HG02588 (cell line): ENCODE data around the gene TMEM135.
"Not testable (repeated sequence)": the region's sequence is repeated elsewhere in the genome, so short reads cannot be mapped to it uniquely, and the experiment has no call there.

Source experiments
- ATAC-seq: cut with Tn5 transposase; IDR thresholded peaks from one replicate; pipeline ENCODE4 v1.9.1; 2021; ENCODE audit warnings: mild to moderate bottlenecking, moderate library complexity; ENCODE audit not compliant: unreplicated experiment

Gene TMEM135

GRCh38 chr11:87139475-87139874 lies 101.7 kb downstream of the TMEM135 start:
- ATAC-seq, result no peak

DNA sequence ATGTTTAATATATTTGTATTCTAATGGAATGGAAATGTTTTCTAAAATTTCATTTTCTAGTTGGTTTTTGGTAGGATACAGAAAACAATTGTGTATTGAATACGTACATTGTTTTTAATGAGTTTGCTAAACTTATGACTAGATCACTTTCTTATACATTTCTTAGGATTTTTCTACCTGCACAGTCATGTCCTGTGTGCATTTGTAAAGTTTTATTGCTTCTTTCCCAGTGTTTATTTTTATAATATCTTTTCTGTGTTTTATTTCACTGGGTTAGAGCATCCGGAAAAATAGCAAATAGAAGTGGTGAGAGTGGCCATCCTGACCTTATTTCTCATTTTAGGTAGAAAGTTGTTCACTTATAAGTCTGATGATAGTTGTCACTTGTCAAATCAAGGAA lies 103.6 kb downstream of the TMEM135 start:
- ATAC-seq, result no peak

DNA sequence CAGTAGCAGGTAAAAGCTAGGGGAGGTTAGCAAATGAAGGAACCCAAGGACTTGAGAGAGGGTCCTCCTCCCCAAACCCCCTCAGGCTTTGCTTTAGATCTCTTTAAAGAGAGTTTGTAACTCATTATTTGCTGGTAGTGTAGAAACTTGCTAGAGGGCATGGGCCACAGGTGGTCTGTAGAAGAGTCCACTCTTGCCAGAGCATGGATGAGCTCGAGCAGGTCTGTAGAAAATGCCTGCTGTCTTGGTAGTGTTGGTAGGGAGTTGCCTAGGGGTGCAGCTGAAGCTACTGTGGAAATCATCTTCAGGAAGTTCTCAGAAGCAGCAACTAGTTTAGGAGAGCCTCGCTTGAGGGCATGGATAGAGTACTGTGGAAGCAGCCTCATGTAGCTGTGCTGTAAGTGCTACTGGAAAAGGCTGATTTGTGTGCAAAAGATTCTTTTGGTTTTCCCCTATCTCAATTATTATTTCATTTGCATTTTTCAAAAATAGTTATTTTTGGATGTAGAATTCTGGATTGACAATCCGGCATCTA lies 104.3 kb downstream of the TMEM135 start:
- no peak for ATAC-seq

DNA sequence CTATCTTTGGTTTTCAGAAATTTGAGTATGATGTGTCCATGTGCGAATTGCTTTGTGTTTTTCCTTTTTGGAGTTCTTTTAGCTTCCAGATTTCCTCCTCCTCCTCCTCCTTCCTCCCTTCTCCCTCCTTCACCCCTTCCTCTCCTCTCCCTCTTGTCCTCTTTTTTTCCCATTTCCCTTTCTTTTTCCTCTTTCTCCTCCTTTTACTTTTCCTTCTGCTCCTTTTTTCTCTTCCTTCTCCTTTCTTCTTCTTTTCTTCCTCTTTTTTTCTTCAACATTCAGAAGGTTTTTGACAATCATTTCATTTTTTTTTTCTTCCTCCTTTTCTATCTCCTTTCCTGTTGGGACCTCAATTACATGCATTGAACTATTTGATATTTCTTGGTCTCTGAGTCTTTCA lies 104.9 kb downstream of the TMEM135 start:
- no peak for ATAC-seq

DNA sequence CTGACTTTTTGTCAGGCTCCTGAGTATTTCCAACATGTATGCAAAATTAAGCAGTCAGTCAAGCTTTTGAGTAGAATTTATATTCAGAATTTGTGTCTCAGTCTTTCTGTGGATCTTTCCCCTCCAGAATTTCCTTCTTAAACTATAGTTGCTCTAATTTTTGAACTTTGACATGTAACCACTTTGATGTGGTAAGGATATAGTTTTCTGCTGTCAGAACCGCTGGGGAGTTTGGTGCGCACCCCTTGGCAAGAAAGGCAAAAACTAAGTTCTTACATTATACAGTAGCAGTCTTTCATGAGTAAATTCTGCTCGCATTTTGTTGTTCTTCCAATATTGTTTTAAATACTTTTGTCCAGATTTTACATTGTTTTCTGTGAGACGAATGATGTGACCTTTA lies 105.9 kb downstream of the TMEM135 start:
- ATAC-seq, result no peak

- no peak for ATAC-seq
Measured at GRCh38 chr11:87144252-87144651, 106.5 kb downstream of the TMEM135 start.

DNA sequence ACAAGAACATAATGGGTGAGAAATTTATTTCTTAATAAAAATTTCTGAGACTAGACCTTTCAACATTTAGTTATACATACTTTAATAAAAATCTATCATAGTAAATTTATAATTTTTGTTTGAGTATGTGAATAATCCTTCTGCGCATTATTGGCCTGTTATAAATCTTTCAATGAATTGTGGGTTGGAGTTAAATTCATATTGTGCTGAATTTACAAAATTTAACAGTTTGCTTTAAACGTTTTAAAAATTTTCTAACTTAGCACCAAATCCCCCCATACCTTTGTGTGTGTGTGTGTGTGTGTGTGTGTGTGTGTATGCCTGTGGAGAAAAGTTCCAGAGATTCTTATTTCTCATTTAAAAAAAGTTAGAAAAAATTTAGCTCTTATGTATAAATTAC lies 111.0 kb downstream of the TMEM135 start:
- no peak for ATAC-seq

DNA sequence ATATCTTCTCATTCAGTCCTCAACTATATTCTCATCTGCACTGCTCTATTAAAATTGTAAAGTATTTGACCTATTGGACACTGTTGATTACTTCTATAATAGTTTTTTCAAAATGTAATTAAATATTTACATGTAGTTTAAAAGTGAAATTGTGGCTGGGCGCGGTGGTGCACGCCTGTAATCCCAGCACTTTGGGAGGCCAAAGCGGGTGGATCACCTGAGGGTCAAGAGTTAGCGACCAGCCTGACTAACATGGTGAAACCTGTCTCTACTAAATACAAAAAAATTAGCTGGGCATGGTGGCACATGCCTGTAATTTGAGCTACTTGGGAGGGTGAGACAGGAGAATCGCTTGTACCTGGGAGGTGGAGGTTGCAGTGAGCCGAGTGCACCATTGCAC lies 112.0 kb downstream of the TMEM135 start:
- not testable (repeated sequence) for ATAC-seq

DNA sequence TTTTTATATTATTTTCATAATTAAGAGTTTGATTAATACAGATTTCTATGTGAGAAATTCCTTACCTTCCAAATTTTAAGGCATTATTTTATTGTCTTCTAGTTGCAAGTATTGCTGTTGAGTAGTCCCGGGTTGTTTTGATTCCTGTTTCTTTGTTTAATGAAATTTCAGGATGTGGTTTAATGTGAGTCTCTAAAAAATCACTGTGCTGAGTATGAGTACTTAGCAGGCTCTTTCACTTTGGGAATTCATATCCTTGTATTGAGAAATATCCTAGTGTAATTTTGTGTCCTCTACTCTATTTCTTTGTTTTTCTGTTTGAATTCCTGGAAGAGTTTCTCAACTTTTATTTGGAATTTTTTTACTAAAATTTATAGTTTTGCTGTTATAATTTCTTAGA lies 113.2 kb downstream of the TMEM135 start:
- ATAC-seq, result no peak

GRCh38 chr11:87154246-87154645 lies 116.5 kb downstream of the TMEM135 start:
- no peak for ATAC-seq

GRCh38 chr11:87156970-87157369 lies 119.2 kb downstream of the TMEM135 start:
- no peak for ATAC-seq

- not testable (repeated sequence) for ATAC-seq
Measured at GRCh38 chr11:87169076-87169475, 131.3 kb downstream of the TMEM135 start.

DNA sequence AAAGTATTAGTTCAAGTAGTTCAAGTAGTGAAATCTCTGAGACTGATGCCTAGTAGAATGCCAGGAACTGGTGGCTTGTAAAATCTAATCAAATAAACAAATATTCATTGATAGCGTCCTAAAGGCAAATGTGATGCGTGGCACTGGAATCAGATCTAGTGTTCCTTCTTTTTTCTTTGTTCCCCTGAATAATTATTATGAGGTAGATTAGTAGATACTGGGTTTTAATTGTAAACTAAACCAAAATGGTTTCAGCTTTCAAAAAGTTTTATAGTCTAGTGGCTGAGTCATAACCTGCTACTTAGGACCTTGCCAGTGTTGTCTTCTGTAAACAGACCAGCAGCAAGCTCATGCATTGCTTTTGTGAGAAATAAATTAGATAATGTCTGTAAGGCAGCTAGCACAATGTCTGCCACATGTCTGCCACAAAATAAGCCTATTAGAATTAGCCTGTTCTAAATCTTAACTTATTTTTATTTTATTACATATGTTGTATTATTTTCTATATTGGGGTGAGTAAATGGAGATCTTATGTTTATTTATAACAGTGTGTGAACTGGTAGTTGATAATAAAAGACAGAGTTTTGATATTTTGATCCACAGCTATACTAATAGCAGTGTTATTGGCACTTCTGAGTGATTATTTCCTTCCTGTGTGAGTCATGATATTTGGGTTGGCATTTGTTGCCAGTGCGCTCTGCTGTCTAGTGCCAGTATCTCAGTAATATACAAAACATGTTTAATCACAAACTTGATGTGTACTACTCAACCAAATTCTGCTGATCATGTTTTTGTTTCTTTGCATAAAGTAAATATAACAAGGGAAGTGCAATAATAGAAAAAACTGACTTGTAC lies 135.7 kb downstream of the TMEM135 start:
- ATAC-seq, result no peak

DNA sequence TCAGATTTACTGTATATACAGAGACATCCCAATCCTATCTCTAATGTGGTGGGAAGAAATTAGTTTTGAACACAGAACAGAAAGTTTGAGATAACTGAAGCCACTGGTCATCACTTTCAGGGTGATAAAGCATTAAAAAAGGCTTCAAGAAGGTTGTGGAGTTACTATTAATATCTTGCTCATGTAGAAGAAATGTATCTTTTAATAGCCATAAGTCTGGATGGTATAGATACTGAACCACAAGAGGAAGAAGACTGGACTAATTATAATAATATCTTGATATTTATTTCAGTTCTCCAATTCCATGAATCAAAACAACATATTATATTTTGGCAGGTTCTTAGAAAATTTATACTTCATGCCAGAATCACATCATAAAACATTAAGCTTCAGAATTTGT lies 137.1 kb downstream of the TMEM135 start:
- ATAC-seq, result no peak

DNA sequence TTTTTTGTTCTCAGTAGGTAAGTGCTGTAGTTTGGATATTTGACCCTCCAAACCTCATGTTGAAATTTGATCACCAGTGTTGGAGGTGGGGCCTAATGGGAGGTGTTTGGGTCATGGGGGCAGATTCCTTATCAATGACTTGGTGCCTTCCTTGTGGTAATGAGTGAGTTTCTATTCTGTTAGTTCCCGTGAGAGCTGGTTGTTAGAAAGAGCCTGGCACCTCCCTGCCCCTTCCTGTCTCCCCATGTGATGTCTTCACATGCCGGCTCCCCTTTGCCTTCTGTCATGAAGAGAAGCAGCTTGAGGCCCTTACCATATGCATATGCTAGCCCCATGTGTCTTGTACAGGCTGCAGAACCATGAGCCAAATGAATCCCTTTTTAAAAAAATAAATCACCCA lies 138.3 kb downstream of the TMEM135 start:
- no peak for ATAC-seq

DNA sequence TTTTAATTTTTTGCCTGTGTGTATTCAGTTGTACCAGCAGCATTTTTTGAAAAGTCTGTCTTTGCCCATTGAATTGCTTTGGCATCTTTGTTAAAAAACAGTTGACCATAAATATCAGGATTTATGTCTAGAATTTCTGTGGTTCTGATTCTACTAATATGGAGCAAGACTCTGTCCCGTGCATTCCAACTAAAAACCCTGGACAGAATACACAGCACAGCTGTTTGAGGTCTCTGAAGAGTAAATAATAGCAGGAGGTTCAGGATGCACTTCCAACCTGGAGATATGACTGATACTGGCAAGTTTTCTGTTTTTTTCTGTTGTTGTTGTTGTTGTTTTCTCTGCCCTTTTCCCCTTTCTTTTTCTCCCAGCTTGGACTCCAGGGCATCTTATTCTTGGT lies 141.9 kb downstream of the TMEM135 start:
- ATAC-seq, result no peak

DNA sequence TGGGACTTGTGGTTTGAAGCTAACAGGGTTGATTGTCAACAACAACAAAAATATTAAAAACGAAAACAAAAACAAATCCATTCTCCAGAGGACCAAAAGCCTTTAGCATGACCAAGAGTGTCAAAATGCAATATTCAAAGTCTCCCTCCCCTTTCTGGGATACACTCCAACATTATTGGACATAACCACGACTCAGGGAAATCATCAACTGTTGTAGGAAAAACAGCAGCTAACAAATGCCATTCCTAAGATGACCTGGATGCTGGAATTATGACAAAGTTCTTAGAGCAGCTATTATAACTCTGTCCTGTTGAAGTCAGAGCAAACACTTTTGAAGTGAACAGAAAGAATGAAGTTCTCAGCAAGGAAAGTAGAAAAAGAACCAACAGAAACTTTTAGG lies 143.0 kb downstream of the TMEM135 start:
- no peak for ATAC-seq

DNA sequence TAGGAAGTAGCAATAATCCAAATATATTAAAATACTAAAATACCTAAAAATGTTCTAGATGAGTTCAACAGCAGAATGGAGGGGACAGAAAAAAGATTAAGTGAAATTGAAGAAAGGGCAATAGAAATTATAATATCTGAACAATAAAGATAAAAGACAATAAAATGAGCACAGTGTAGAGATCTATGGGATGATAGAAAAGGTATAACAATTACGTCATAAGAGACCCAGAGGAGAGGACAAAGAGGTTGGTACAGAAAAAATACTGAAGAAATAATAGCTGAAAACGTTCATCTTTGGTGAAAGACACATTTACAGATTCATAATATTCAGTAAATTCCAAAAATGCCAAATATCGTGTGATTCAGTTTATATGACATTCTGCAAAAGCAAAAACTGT lies 143.4 kb downstream of the TMEM135 start:
- ATAC-seq, result no peak

DNA sequence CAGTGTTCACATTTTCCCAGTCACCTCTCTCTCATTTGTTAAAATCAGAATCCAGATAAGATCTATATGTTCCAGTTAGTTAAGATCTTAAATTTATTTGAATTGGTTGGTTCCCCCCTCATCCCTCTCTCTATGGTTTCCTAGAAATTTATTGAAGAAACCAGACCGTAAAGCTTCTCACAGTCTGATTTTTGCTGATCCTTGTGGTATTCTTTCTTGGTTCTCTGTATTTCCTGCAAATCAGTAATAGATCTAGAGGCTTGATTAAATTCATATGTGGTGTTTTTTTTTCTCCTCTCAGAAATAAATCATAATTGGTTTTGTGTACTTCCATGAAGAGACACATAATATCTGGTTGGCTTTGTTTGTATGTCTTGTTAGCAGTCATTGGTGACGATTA lies 147.5 kb downstream of the TMEM135 start:
- ATAC-seq, result no peak

DNA sequence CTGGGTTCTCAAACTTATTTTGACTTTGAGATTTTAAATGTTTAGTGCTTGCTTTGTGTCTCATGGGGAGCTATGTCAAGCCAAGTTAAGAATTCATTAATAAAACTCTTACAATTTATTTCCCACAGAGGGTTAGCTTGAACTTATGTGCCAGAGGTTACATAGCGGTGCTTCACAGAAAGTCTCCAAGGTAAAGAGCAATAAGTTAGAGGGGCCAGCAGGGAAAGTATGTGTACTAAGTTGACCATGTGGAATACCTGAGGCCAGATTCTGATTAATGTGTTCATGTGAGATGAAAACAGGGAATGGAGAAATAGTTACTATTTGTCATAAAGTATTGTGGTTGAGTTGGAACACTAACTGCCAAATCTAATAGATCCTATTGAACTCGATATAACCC lies 149.3 kb downstream of the TMEM135 start:
- no peak for ATAC-seq

DNA sequence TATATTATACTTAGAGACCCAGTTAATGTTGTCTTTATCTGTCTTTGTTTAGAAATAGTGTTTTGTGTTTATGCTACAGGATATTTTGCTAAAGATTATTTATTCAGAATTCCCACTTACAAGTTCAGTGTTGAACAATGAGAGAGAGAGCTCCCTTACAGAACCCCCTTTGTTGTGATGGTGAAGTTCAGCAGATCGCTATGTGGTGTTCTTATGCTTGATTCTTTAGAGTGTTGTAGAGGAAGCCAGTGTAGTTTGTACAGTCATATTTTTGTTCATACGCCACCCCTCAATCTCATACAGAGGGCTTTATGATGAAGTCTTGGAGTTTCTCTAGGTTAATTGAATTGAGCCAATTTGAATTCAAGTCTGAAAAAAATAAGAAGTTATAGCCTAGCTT lies 150.2 kb downstream of the TMEM135 start:
- ATAC-seq, result no peak

- not testable (repeated sequence) for ATAC-seq
Measured at GRCh38 chr11:87188396-87188795, 150.7 kb downstream of the TMEM135 start.

GRCh38 chr11:87188921-87189320 lies 151.2 kb downstream of the TMEM135 start:
- ATAC-seq, result not testable (repeated sequence)
